GM18873 (cell line): ENCODE results near the gene STEAP4.

Experiments used
- ATAC-seq: cut with Tn5 transposase; IDR thresholded peaks from one replicate; pipeline ENCODE4 v1.9.1; 2021; ENCODE audit warnings: mild to moderate bottlenecking, moderate library complexity, moderate number of reproducible peaks; ENCODE audit not compliant: unreplicated experiment, low FRiP score

Gene STEAP4

GRCh38 chr7:88224601-88225275 is 82.0 kb downstream of the STEAP4 start:
- ATAC-seq, result no peak

GRCh38 chr7:88223265-88223664 is 83.4 kb downstream of the STEAP4 start:
- no peak for ATAC-seq
